Measurements from ENCODE around the gene SORCS3. TPM values are rescaled to one million over a fixed set of nuclear protein-coding genes. Genes with fewer than 3 reads are reported as not detected.

Gene SORCS3
- total RNA-seq, 4 donors from 2014 or later, result 0.26 to 0.50 (median 0.41) TPM

GRCh38 chr10:104802941-104803340 lies 161.9 kb downstream of the SORCS3 start:
- Histone ChIP-seq H3K27ac (replicated peaks in 1 of 4) (no peak overlapping the region), H3K4me3 (no peak overlapping the region), H3K27me3 (no peaks in the 10 kb centered on the region), H3K36me3 (no peaks in the 10 kb centered on the region), H3K9me3 (no peaks in the 10 kb centered on the region), H3K4me1 (no peaks in the 10 kb centered on the region)
- intact Hi-C loops (cut with DNase I), result no loop called here
- 100% methylated on average over 1 of the region's 1 CpG for WGBS
- no peak for DNase-seq (ENCODE audit: extremely low spot score)
- no peak for TF ChIP-seq POLR2AphosphoS5 (IDR thresholded peaks at IDR 0.05)
- TF ChIP-seq EP300 (IDR thresholded peaks at IDR 0.05), result no peak
- no peak for TF ChIP-seq CTCF (IDR thresholded peaks at IDR 0.05)
- TF ChIP-seq POLR2A (IDR thresholded peaks at IDR 0.05; ENCODE audit: low read depth), result no peak

- intact Hi-C loops (cut with DNase I), result no loop called here
- no peaks in the 10 kb centered on the region for H3K4me1 ChIP-seq
- H3K36me3 ChIP-seq, result no peaks in the 10 kb centered on the region
- no peaks in the 10 kb centered on the region for H3K9me3 ChIP-seq
- H3K27ac ChIP-seq (replicated peaks in 1 of 4), result no peak overlapping the region
- H3K27me3 ChIP-seq, result no peaks in the 10 kb centered on the region
- WGBS, result 85% methylated on average over 1 of the region's 1 CpG
- TF ChIP-seq EP300 (IDR thresholded peaks at IDR 0.05) (no peak), POLR2AphosphoS5 (IDR thresholded peaks at IDR 0.05) (no peak), CTCF (IDR thresholded peaks at IDR 0.05) (no peak), POLR2A (IDR thresholded peaks at IDR 0.05; ENCODE audit: low read depth) (no peak)
- no peak for DNase-seq (ENCODE audit: extremely low spot score)
- H3K4me3 ChIP-seq, result no peak overlapping the region
Measured at GRCh38 chr10:104804880-104805279, 163.8 kb downstream of the SORCS3 start.

GRCh38 chr10:104806801-104807200 lies 165.7 kb downstream of the SORCS3 start:
- no peak overlapping the region for H3K27ac ChIP-seq (replicated peaks in 1 of 4)
- 98% methylated on average over 2 of the region's 2 CpGs for WGBS
- TF ChIP-seq EP300 (IDR thresholded peaks at IDR 0.05), result no peak
- TF ChIP-seq POLR2A (IDR thresholded peaks at IDR 0.05; ENCODE audit: low read depth), result no peak
- TF ChIP-seq POLR2AphosphoS5 (IDR thresholded peaks at IDR 0.05), result no peak
- TF ChIP-seq CTCF (IDR thresholded peaks at IDR 0.05), result no peak
- no peaks in the 10 kb centered on the region for H3K27me3 ChIP-seq
- no peak for DNase-seq (ENCODE audit: extremely low spot score)
- intact Hi-C loops (cut with DNase I), result no loop called here
- H3K9me3 ChIP-seq, result no peaks in the 10 kb centered on the region
- H3K4me3 ChIP-seq, result no peak overlapping the region
- no peaks in the 10 kb centered on the region for H3K4me1 ChIP-seq
- H3K36me3 ChIP-seq, result no peaks in the 10 kb centered on the region

GRCh38 chr10:104807581-104808310 lies 166.7 kb downstream of the SORCS3 start:
- Histone ChIP-seq H3K27ac (replicated peaks in 1 of 4) (no peak overlapping the region), H3K4me3 (no peak overlapping the region), H3K9me3 (no peaks in the 10 kb centered on the region), H3K27me3 (no peaks in the 10 kb centered on the region), H3K36me3 (no peaks in the 10 kb centered on the region), H3K4me1 (no peaks in the 10 kb centered on the region)
- TF ChIP-seq POLR2AphosphoS5 (IDR thresholded peaks at IDR 0.05) (no peak), CTCF (IDR thresholded peaks at IDR 0.05) (no peak), POLR2A (IDR thresholded peaks at IDR 0.05; ENCODE audit: low read depth) (no peak), EP300 (IDR thresholded peaks at IDR 0.05) (no peak)
- intact Hi-C loops (cut with DNase I), result no loop called here
- 72% methylated on average over 7 of the region's 7 CpGs for WGBS
- DNase-seq (ENCODE audit: extremely low spot score), result no peak

Measured in esophagus muscularis mucosa (tissue), 4 donors.